ENCODE measurements around the gene LARGE1. TPM values are rescaled to one million over a fixed set of nuclear protein-coding genes. Genes with fewer than 3 reads are reported as not detected.

LARGE1 gene
- total RNA-seq, 1 experiment from 2014 or later: 24.8 TPM

GRCh38 chr22:33746501-33746928, 173.8 kb downstream of the LARGE1 start:
- Histone ChIP-seq H3K36me3 (no peaks in the 10 kb centered on the region), H3K4me1 (replicated peaks) (no peaks in the 10 kb centered on the region), H3K27me3 (replicated peaks) (no peaks in the 10 kb centered on the region), H3K4me3 (no peak overlapping the region), H3K9me3 (replicated peaks) (no peaks in the 10 kb centered on the region), H3K27ac (no peak overlapping the region)
- no peak for DNase-seq (ENCODE audit: low read depth in 1 of 2, low spot score in 2 of 2)

GRCh38 chr22:33745501-33745900, 174.8 kb downstream of the LARGE1 start:
- Histone ChIP-seq H3K4me3 (no peak overlapping the region), H3K4me1 (replicated peaks) (no peaks in the 10 kb centered on the region), H3K27me3 (replicated peaks) (no peaks in the 10 kb centered on the region), H3K36me3 (no peaks in the 10 kb centered on the region), H3K9me3 (replicated peaks) (no peaks in the 10 kb centered on the region), H3K27ac (no peak overlapping the region)
- no peak for DNase-seq (ENCODE audit: low read depth in 1 of 2, low spot score in 2 of 2)

- Histone ChIP-seq H3K4me1 (replicated peaks) (no peaks in the 10 kb centered on the region), H3K9me3 (replicated peaks) (no peaks in the 10 kb centered on the region), H3K4me3 (no peak overlapping the region), H3K27me3 (replicated peaks) (no peaks in the 10 kb centered on the region), H3K27ac (no peak overlapping the region), H3K36me3 (no peaks in the 10 kb centered on the region)
- DNase-seq (ENCODE audit: low read depth in 1 of 2, low spot score in 2 of 2): no peak
Measured at GRCh38 chr22:33743756-33744155, 176.5 kb downstream of the LARGE1 start.

GRCh38 chr22:33741025-33741424, 179.3 kb downstream of the LARGE1 start:
- Histone ChIP-seq H3K27me3 (replicated peaks) (no peaks in the 10 kb centered on the region), H3K4me3 (no peak overlapping the region), H3K36me3 (no peaks in the 10 kb centered on the region), H3K27ac (no peak overlapping the region), H3K9me3 (replicated peaks) (no peaks in the 10 kb centered on the region), H3K4me1 (replicated peaks) (no peaks in the 10 kb centered on the region)
- DNase-seq (ENCODE audit: low read depth in 1 of 2, low spot score in 2 of 2): no peak

GRCh38 chr22:33739516-33739915, 180.8 kb downstream of the LARGE1 start:
- no peak for DNase-seq (ENCODE audit: low read depth in 1 of 2, low spot score in 2 of 2)
- no peaks in the 10 kb centered on the region for H3K9me3 ChIP-seq (replicated peaks)
- no peak overlapping the region for H3K4me3 ChIP-seq
- peaks cover 1% of the 10 kb centered on the region; the same call in 1 of the 2 replicates for H3K4me1 ChIP-seq (replicated peaks)
- no peak overlapping the region for H3K27ac ChIP-seq
- no peaks in the 10 kb centered on the region for H3K36me3 ChIP-seq
- H3K27me3 ChIP-seq (replicated peaks): no peaks in the 10 kb centered on the region

- DNase-seq (ENCODE audit: low read depth in 1 of 2, low spot score in 2 of 2): no peak
- Histone ChIP-seq H3K4me1 (replicated peaks) (peaks cover 15% of the 10 kb centered on the region), H3K4me3 (no peak overlapping the region), H3K36me3 (no peaks in the 10 kb centered on the region), H3K27ac (no peak overlapping the region), H3K9me3 (replicated peaks) (no peaks in the 10 kb centered on the region), H3K27me3 (replicated peaks) (no peaks in the 10 kb centered on the region)
Measured at GRCh38 chr22:33737662-33738061, 182.6 kb downstream of the LARGE1 start.

- Histone ChIP-seq H3K27me3 (replicated peaks) (no peaks in the 10 kb centered on the region), H3K36me3 (no peaks in the 10 kb centered on the region), H3K27ac (no peak overlapping the region), H3K4me3 (no peak overlapping the region), H3K4me1 (replicated peaks) (peaks cover 15% of the 10 kb centered on the region), H3K9me3 (replicated peaks) (no peaks in the 10 kb centered on the region)
- DNase-seq (ENCODE audit: low read depth in 1 of 2, low spot score in 2 of 2): no peak
Measured at GRCh38 chr22:33735978-33736377, 184.3 kb downstream of the LARGE1 start.

GRCh38 chr22:33728847-33729246, 191.4 kb downstream of the LARGE1 start:
- no peak for DNase-seq (ENCODE audit: low read depth in 1 of 2, low spot score in 2 of 2)
- Histone ChIP-seq H3K4me1 (replicated peaks) (peaks cover 33% of the 10 kb centered on the region), H3K4me3 (no peak overlapping the region), H3K27ac (no peak overlapping the region), H3K9me3 (replicated peaks) (no peaks in the 10 kb centered on the region), H3K27me3 (replicated peaks) (no peaks in the 10 kb centered on the region), H3K36me3 (no peaks in the 10 kb centered on the region)

- H3K4me3 ChIP-seq: no peak overlapping the region
- peak in 1 of 2 experiments; percentile 70 for DNase-seq (ENCODE audit: low read depth in 1 of 2, low spot score in 2 of 2)
- no peaks in the 10 kb centered on the region for H3K36me3 ChIP-seq
- no peaks in the 10 kb centered on the region for H3K27me3 ChIP-seq (replicated peaks)
- H3K9me3 ChIP-seq (replicated peaks): no peaks in the 10 kb centered on the region
- H3K4me1 ChIP-seq (replicated peaks): peaks cover 26% of the 10 kb centered on the region
- H3K27ac ChIP-seq: peak overlapping the region; percentile 58
Measured at GRCh38 chr22:33726294-33726734, 194.0 kb downstream of the LARGE1 start.

- Histone ChIP-seq H3K9me3 (replicated peaks) (no peaks in the 10 kb centered on the region), H3K36me3 (no peaks in the 10 kb centered on the region), H3K27me3 (replicated peaks) (no peaks in the 10 kb centered on the region), H3K4me1 (replicated peaks) (peaks cover 26% of the 10 kb centered on the region), H3K27ac (no peak overlapping the region), H3K4me3 (no peak overlapping the region)
- DNase-seq (ENCODE audit: low read depth in 1 of 2, low spot score in 2 of 2): no peak
Measured at GRCh38 chr22:33723915-33724314, 196.4 kb downstream of the LARGE1 start.

- peaks cover 26% of the 10 kb centered on the region for H3K4me1 ChIP-seq (replicated peaks)
- DNase-seq (ENCODE audit: low read depth in 1 of 2, low spot score in 2 of 2): no peak
Measured at GRCh38 chr22:33722816-33723215, 197.5 kb downstream of the LARGE1 start.

GRCh38 chr22:33720166-33720878, 200.0 kb downstream of the LARGE1 start:
- Histone ChIP-seq H3K4me3 (no peak overlapping the region), H3K27ac (no peak overlapping the region), H3K9me3 (replicated peaks) (no peaks in the 10 kb centered on the region), H3K36me3 (no peaks in the 10 kb centered on the region), H3K27me3 (replicated peaks) (no peaks in the 10 kb centered on the region), H3K4me1 (replicated peaks) (peaks cover 5% of the 10 kb centered on the region)
- no peak for DNase-seq (ENCODE audit: low read depth in 1 of 2, low spot score in 2 of 2)

More at GRCh38 chr22:33722816-33723215, 197.5 kb downstream of the LARGE1 start:
- H3K27ac ChIP-seq: no peak overlapping the region
- no peaks in the 10 kb centered on the region for H3K36me3 ChIP-seq
- H3K27me3 ChIP-seq (replicated peaks): no peaks in the 10 kb centered on the region
- H3K9me3 ChIP-seq (replicated peaks): no peaks in the 10 kb centered on the region
- H3K4me3 ChIP-seq: no peak overlapping the region

GRCh38 chr22:33717694-33718396, 202.4 kb downstream of the LARGE1 start:
- no peaks in the 10 kb centered on the region for H3K4me1 ChIP-seq (replicated peaks)
- no peaks in the 10 kb centered on the region for H3K9me3 ChIP-seq (replicated peaks)
- no peak overlapping the region for H3K27ac ChIP-seq
- H3K27me3 ChIP-seq (replicated peaks): no peaks in the 10 kb centered on the region
- H3K36me3 ChIP-seq: no peaks in the 10 kb centered on the region
- DNase-seq (ENCODE audit: low read depth in 1 of 2, low spot score in 2 of 2): no peak
- no peak overlapping the region for H3K4me3 ChIP-seq

- no peak for DNase-seq (ENCODE audit: low read depth in 1 of 2, low spot score in 2 of 2)
- no peaks in the 10 kb centered on the region for H3K9me3 ChIP-seq (replicated peaks)
- no peak overlapping the region for H3K4me3 ChIP-seq
- H3K4me1 ChIP-seq (replicated peaks): no peaks in the 10 kb centered on the region
- H3K27ac ChIP-seq: no peak overlapping the region
- H3K27me3 ChIP-seq (replicated peaks): no peaks in the 10 kb centered on the region
- no peaks in the 10 kb centered on the region for H3K36me3 ChIP-seq
Measured at GRCh38 chr22:33715237-33715985, 204.9 kb downstream of the LARGE1 start.

Measured in SJSA1 (cell line).